Activated CD4-positive, alpha-beta T cell treated with anti-CD3 and anti-CD28 coated beads for 24 hours (primary cell): ENCODE data around the gene PLIN4.
"Not testable (repeated sequence)": the region's sequence is repeated elsewhere in the genome, so short reads cannot be mapped to it uniquely, and the experiment has no call there.

ENCODE experiments used
- DNase-seq, 2 donors: peaks; one replicate each; pipeline ENCODE4 v3.0.0-alpha.2; 2020; ENCODE audit warnings: low read depth in 2 of 2

PLIN4 gene

GRCh38 chr19:4518345-4519171 is at the start of gene PLIN4:
PLIN4 (minus strand) TSS chr19:4518486; CDS start chr19:4518272, 214 bp downstream.
- no peak for DNase-seq

GRCh38 chr19:4567584-4568071 is 49.3 kb upstream of the PLIN4 start:
- peak; percentile 45 to 50 for DNase-seq

GRCh38 chr19:4566402-4567051 is 48.2 kb upstream of the PLIN4 start:
- DNase-seq, result no peak

GRCh38 chr19:4563562-4563961 is 45.3 kb upstream of the PLIN4 start:
- DNase-seq, result not testable (repeated sequence)

GRCh38 chr19:4562085-4562484 is 43.8 kb upstream of the PLIN4 start:
- not testable (repeated sequence) for DNase-seq

- no peak for DNase-seq
These were observed 41.3 kb upstream of the PLIN4 start, which contains the start of gene SEMA6B for GRCh38 chr19:4559569-4559968. SEMA6B (minus strand) TSS chr19:4559684; CDS start chr19:4558457, 1,227 bp downstream.

- DNase-seq, result peak in 1 of 2 donors; percentile 33
These were observed 40.0 kb upstream of the PLIN4 start for GRCh38 chr19:4557971-4558941.

GRCh38 chr19:4557144-4557970 is 39.1 kb upstream of the PLIN4 start:
- DNase-seq, result no peak

- DNase-seq, result peak in 1 of 2 donors; percentile 31
These were observed 38.4 kb upstream of the PLIN4 start for GRCh38 chr19:4556597-4557127.

GRCh38 chr19:4555657-4556561 is 37.6 kb upstream of the PLIN4 start:
- no peak for DNase-seq

GRCh38 chr19:4554717-4555116 is 36.4 kb upstream of the PLIN4 start:
- DNase-seq, result no peak

GRCh38 chr19:4553775-4554174 is 35.5 kb upstream of the PLIN4 start:
- no peak for DNase-seq

GRCh38 chr19:4553092-4553695 is 34.9 kb upstream of the PLIN4 start:
- no peak for DNase-seq

- DNase-seq, result no peak
These were observed 34.2 kb upstream of the PLIN4 start for GRCh38 chr19:4552525-4552819.

GRCh38 chr19:4550479-4551050 is 32.3 kb upstream of the PLIN4 start:
- DNase-seq, result no peak

- DNase-seq, result no peak
These were observed 31.7 kb upstream of the PLIN4 start for GRCh38 chr19:4550018-4550417.

GRCh38 chr19:4548238-4548584 is 29.9 kb upstream of the PLIN4 start:
- DNase-seq, result no peak

GRCh38 chr19:4547303-4548237 is 29.3 kb upstream of the PLIN4 start:
- DNase-seq, result no peak
